GM18868 (cell line): ENCODE measurements around the gene AVL9.
"Not testable (repeated sequence)": the region's sequence is repeated elsewhere in the genome, so short reads cannot be mapped to it uniquely, and the experiment has no call there.

Source experiments
- ATAC-seq: cut with Tn5 transposase; IDR thresholded peaks from one replicate; pipeline ENCODE4 v1.9.1; 2021; ENCODE audit warnings: mild to moderate bottlenecking, moderate library complexity; ENCODE audit not compliant: unreplicated experiment

AVL9 gene

GRCh38 chr7:32634798-32635393, 139.6 kb downstream of the AVL9 start:
- ATAC-seq = not testable (repeated sequence)

- not testable (repeated sequence) for ATAC-seq
Measured at GRCh38 chr7:32636725-32637462, 141.6 kb downstream of the AVL9 start.

- ATAC-seq = not testable (repeated sequence)
Measured at GRCh38 chr7:32637611-32638010, 142.3 kb downstream of the AVL9 start.
